Measurements from ENCODE around the gene C5. TPM values are rescaled to one million over a fixed set of nuclear protein-coding genes. Genes with fewer than 3 reads are reported as not detected.

C5 gene
- total RNA-seq, 1 experiment from 2014 or later = 0.74 TPM

DNA sequence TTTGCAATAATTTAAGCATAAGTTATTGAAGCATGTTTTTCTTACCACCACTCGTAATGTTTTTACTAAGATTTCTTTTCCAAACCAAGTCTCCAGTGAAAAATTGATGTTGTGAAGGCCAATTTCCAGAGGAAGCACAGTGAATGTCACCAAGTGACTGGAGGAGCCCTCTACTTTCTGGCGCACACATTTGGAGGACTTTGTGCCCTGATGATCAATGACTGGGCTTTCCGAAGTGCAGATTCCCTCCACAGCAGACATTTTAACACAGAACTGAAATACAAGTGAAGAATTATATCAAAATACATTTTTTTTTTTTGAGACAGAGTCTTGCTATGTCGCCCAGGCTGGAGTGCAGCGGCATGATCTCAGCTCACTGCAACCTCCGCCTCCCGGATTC lies 52.6 kb downstream of the C5 start:
- H3K27me3 ChIP-seq (ENCODE audit: insufficient read depth, low read length) = no peaks in the 10 kb centered on the region

More for the DNA sequence above, 52.6 kb downstream of the C5 start:
- H2BK20ac ChIP-seq (ENCODE audit: low read depth, low read length, poor library complexity, severe bottlenecking) = no peak overlapping the region
- no peak overlapping the region for H3K4me2 ChIP-seq (ENCODE audit: insufficient read depth, insufficient read length, low read length)
- H3K9ac ChIP-seq (ENCODE audit: extremely low read depth, insufficient read length, low read length) = no peak overlapping the region
- no peaks in the 10 kb centered on the region for H3K9me3 Mint-ChIP-seq
- H3K27me3 Mint-ChIP-seq (ENCODE audit: low read depth) = no peaks in the 10 kb centered on the region
- no peak overlapping the region for H2BK120ac ChIP-seq (ENCODE audit: low read depth, low read length, poor library complexity, severe bottlenecking)
- H2AFZ ChIP-seq (ENCODE audit: low read length) = no peak overlapping the region
- no peak overlapping the region for H2AK5ac ChIP-seq (ENCODE audit: insufficient read length, low read length)
- no peak overlapping the region for H2BK12ac ChIP-seq (ENCODE audit: insufficient read length, low read depth, low read length)
- no peaks in the 10 kb centered on the region for H3K79me1 ChIP-seq (ENCODE audit: insufficient read depth, low read depth, low read length, poor library complexity, severe bottlenecking)
- no peak overlapping the region for H3K18ac ChIP-seq (ENCODE audit: insufficient read length, low read depth, low read length)
- no peaks in the 10 kb centered on the region for H4K20me1 ChIP-seq (ENCODE audit: control insufficient read depth, insufficient read depth, insufficient read length)
- no peak overlapping the region for H3K4me3 Mint-ChIP-seq
- no peak overlapping the region for H3K27ac Mint-ChIP-seq
- TF ChIP-seq, protein P1, sequence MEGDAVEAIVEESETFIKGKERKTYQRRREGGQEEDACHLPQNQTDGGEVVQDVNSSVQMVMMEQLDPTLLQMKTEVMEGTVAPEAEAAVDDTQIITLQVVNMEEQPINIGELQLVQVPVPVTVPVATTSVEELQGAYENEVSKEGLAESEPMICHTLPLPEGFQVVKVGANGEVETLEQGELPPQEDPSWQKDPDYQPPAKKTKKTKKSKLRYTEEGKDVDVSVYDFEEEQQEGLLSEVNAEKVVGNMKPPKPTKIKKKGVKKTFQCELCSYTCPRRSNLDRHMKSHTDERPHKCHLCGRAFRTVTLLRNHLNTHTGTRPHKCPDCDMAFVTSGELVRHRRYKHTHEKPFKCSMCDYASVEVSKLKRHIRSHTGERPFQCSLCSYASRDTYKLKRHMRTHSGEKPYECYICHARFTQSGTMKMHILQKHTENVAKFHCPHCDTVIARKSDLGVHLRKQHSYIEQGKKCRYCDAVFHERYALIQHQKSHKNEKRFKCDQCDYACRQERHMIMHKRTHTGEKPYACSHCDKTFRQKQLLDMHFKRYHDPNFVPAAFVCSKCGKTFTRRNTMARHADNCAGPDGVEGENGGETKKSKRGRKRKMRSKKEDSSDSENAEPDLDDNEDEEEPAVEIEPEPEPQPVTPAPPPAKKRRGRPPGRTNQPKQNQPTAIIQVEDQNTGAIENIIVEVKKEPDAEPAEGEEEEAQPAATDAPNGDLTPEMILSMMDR (conservative IDR thresholded peaks at IDR 0.05) = no peak
- no peak overlapping the region for H2BK15ac ChIP-seq (ENCODE audit: low read depth, low read length)
- no peaks in the 10 kb centered on the region for H3K4me1 ChIP-seq (ENCODE audit: insufficient read depth, low read length)
- H3K23ac ChIP-seq (ENCODE audit: insufficient read length, low read depth, low read length) = no peak overlapping the region
- H4K91ac ChIP-seq (ENCODE audit: insufficient read length, low read depth, low read length) = no peak overlapping the region
- DNase-seq = no peak
- no peak overlapping the region for H3K4ac ChIP-seq (ENCODE audit: low read depth, low read length)
- H3K56ac ChIP-seq (ENCODE audit: insufficient read length, low read depth, low read length) = no peak overlapping the region
- H2BK5ac ChIP-seq (ENCODE audit: insufficient read length, low read length) = no peak overlapping the region
- no peak overlapping the region for H3K14ac ChIP-seq (ENCODE audit: insufficient read depth, low read length)
- no peaks in the 10 kb centered on the region for H3K79me2 ChIP-seq (ENCODE audit: insufficient read depth, low read length)
- no peaks in the 10 kb centered on the region for H3K23me2 ChIP-seq (ENCODE audit: insufficient read length, low read depth, low read length, poor library complexity, severe bottlenecking)
- H3K4me1 Mint-ChIP-seq = peaks cover 4 to 5% of the 10 kb centered on the region in 2 experiments; a peak in 2 of 4 replicates
- no peaks in the 10 kb centered on the region for H3K36me3 Mint-ChIP-seq (ENCODE audit: insufficient read depth in 1 of 3, low read depth in 3 of 3)
- no peak overlapping the region for H3K27ac ChIP-seq (ENCODE audit: insufficient read length, low read depth, low read length)
- no peaks in the 10 kb centered on the region for H3K9me3 ChIP-seq (ENCODE audit: control insufficient read depth, low read depth, low read length)
- no CpG with 5 or more reads among the region's 7 CpGs for WGBS (ENCODE audit: extremely low coverage, insufficient read length, low lambda C conversion rate)
- H4K5ac ChIP-seq (ENCODE audit: insufficient read length, low read depth, low read length) = no peak overlapping the region
- no peak overlapping the region for H3T11ph ChIP-seq (ENCODE audit: low read length)
- H4K8ac ChIP-seq (replicated peaks; ENCODE audit: insufficient read length, low read depth, low read length) = no peak overlapping the region

Data from H9 (cell line).